ENCODE data around the gene GLYR1. TPM values are rescaled to one million over a fixed set of nuclear protein-coding genes. Genes with fewer than 3 reads are reported as not detected.
"Not testable (repeated sequence)": the region's sequence is repeated elsewhere in the genome, so short reads cannot be mapped to it uniquely, and the experiment has no call there.

GLYR1 gene
- total RNA-seq (2014; rRNA removed; shearing (Covaris generic)) = 42.4 and 45.8 TPM in 2 replicates
- polyA plus RNA-seq (2015; cell fraction: cytosol; rRNA removed) = 43.1 and 45.7 TPM in 2 replicates
- 73.0 and 85.7 TPM in 2 replicates for polyA plus RNA-seq (2015; cell fraction: nucleus; rRNA removed)

DNA sequence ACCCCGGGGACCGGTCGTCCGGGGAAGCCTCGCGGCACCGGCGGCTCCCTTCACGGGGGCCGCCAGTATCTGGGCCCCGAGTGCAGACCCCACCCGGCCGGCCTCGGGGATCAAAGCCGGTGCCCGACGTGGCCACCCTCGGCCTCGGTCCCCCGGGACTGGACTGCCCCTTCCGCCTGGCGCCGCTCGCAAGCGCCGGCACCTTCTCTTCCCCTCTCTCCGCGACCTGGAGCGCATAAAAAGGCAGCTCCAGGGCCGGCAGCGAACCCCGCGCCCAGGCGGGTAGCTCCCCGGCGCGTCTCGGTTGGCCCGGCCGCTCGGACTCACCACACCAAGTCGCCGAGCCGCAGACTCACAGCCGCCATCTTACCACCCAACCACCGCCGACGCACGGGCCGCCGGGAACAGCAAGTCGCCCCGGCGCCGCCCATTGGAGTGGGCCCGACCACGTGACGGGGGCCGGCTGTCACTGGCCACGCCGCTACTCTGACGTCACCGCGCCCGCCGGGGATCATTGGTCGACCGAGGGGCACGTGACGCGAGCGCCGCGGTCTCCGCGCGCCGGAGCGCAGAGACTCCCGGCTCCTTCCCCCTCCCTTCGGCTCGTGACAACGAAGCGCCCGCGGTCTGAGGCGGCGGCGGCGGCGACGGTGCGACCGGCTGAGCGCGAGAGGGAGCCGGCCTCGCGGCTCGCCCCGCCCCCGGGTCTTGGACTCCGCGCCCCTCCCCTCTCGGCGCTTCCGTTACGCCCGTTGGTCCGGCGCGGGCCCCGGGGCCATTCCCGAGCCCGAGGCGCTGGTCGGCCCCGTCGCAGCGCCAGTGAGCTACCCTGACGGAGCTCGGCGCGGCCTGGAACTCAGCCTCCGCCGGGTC lies at the start of gene GLYR1, which contains the start of gene UBN1:
Gene GLYR1, minus strand, starts transcription at position 388 of the 873 bp plus-strand sequence. Its CDS starts 23 bp downstream, at position 365.
Gene UBN1, plus strand, starts transcription at position 581 of the 873 bp plus-strand sequence. CDS start 5,437 bp downstream, outside the sequence.
- DNase-seq (ENCODE audit: low read depth) = peak; percentile 97

DNA sequence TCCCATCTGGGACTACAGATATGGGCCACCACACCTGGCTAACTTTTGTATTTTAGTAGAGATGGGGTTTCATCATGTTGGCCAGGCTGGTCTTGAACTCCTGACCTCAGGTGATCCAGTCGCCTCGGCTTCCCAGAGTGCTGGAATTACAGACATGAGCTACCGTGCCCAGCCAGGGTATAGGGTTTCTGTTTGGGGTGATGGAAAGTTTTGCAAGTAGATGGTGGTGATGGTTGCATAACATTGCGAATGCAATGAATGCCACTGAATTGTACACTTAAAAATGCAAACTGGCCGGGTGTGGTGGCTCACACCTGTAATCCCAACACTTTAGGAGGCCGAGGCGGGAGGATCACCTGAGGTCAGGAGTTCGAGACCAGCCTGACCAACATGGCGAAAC lies 49.7 kb upstream of the GLYR1 start:
- DNase-seq (ENCODE audit: low read depth) = not testable (repeated sequence)

DNA sequence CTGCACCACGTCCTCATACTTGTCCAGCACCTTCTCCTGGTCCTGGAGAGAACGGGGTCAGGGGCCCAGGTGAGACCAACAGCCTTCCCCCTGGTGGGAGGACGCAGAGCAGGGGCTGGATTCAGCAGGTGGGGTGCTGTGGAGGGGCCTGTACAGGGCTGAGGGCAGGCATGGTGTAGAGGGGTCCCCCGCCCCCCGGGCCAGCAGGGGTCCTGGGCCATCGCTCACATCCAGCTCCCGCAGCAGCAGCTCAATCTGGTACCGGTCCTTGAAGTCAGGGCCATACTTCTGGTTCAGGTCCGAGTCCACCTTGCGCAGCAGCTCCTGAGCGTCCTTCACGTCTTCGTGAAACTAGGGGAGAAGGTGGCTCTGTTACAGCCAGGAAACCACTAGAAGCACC lies 48.3 kb upstream of the GLYR1 start:
- DNase-seq (ENCODE audit: low read depth) = no peak

DNA sequence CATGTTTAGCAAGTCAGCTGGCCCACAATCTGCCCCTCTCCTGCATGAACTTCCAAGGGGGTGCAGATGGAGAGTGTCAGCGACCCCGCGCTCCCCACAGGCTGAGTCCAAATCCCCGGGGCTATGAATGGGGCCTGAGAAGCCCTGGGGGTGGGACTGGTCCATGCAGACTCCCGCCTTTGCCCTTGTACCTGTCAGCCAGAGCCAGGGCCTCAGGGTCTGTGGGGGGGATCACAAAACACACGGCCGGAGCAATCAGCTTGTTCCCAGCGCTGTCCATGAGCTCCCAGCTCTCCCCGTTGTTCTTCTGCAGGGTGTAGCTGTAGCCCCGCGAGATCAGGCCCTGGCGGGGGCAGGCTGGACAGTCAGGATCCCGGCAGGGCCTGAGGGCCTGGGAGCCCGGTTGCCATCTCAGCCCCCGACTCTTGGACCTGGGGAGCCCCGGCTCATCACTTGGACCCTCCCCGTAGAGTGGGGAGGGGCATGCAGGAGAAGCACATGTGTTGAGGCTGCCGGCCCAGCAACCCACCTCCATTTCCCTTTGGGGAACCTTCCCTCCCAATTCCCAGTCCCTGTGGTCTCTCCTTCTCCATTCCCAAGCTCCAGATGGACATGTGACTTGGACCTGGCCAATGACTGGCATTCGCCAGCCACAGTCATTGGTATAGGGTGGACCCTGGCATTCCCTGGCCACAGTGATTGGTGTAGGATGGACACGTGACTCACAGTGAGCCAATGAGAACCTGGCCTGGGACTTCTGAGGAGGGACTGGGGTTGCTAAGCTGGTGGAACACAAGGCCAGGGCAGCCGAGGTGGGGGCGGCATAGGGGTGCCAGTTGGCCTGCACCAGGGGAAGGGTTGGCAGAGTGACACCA lies 47.4 kb upstream of the GLYR1 start:
- peak; percentile 25 for DNase-seq (ENCODE audit: low read depth)

DNA sequence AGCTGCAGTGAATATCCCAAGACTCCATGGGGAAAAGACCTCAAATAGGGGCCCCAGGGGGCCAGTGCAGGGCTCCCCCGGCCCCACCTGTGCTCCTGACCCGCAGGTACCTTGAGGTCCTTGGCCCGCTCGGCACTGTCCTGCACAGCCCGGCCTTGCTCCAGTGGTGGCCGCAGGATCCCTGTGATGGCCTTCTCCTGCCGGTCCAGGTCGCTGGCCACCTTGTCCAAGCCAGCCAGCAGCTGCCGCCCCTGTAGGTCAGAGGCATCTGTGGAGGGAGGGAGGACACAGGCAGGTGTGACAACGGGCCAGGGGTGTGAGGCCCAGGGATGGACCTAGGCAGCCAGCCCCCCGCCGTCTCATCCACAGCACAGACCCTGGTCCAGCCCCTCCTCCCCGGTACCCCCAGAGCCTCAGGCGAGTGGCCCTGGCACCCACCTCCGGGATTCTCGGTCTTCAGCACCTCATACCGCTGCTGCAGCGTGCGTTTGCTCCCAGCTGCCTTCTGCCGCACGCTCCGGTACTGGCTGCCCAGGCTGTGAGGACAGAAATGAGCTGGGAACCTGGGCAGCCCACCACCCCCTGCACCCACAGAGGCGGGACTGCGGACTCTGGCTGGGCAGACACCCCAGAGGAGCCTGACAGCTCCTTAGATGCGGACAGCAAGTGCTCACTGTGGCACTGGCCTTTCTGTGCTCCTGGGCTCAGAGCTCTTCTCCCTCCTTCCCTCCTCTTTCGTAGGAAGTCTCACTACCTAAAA lies 46.2 kb upstream of the GLYR1 start:
- DNase-seq (ENCODE audit: low read depth) = no peak

DNA sequence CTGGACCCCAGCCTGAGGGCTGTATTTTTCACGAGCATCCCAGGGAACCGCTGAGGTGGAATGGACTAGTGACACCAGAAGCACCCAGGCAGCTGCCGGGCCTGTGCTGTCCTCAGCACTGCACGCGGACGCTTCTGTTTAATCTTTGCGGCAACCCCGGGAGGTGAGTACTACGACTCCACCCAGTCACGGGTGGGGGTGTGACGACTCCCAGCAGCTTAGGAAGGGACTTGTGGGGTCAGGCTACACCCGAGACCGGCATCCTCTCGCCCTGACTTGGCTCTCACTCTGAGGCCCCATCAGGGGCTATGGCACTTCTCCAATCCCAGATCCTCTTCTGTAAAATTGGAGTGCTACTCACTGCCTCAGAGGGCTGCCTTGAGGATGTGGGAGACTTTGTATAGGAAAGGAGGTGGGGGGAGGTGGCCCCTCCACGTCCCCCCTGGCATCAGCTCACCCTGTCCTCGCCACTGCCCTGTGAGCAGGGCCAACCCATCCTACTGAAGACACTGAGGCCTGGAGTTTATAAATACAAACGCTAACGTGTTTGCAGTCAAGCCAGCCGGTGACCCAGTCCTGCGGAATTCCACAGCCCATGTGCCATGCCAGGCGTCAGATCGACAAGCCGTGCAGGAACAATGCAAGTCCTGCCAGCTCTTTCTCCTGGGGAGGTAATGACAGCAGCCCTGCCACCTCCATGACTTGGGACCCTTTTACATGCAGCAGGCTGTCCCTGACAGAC lies 45.4 kb upstream of the GLYR1 start:
- DNase-seq (ENCODE audit: low read depth) = no peak

DNA sequence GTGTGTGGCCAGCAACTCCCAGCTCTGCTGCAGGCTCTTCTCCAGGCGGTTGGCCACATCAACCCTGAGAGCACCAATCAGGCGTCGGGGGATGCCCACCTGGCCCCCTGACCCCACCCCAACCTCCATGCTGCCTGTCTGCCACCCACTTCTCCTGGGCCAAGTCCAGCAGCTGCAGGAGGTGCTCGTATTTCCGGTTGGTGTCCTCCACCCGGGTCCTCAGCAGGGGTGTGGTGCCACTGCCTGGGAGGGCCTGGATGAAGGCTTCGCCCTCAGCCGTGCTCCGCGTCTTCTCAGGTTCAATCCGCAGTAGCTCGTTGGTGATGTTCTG lies 44.8 kb upstream of the GLYR1 start:
- no peak for DNase-seq (ENCODE audit: low read depth)

DNA sequence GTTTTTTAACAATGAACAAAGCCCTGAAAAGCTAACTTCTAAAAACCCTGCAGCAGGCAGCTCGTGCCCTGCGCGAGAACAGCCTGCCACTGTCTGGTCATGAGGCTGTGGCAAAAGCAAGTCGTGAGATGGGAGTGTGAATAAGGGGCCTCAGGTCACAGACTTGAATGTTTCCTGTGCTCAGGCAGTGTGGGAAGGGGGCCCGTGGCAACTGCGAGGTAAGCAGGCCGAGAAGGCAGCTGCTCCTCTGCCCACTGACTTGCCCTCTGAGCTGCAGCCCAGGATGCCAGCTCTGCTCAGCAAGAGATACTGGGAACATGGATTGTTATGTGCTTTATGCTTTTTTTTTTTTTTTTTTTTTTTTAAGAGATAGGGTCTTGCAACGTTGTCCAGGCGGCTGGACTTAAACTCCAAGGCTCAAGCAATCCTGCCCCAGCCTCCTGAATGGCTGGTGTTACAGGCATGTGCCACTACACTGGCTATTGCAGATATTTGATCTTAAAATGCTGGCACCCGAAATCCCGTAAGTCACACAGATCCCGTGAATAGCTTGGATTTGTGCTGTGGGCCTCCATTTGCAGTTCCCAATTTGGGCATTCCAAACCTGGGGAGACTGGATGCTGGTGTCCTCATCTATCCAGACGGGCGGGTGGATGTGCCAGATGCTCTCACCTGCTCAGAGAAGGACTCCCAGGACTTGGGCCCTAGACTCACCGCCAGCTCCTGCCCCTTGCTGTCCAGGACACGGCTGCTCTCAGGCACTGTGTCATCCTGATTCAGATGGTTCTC lies 44.2 kb upstream of the GLYR1 start:
- DNase-seq (ENCODE audit: low read depth) = no peak

DNA sequence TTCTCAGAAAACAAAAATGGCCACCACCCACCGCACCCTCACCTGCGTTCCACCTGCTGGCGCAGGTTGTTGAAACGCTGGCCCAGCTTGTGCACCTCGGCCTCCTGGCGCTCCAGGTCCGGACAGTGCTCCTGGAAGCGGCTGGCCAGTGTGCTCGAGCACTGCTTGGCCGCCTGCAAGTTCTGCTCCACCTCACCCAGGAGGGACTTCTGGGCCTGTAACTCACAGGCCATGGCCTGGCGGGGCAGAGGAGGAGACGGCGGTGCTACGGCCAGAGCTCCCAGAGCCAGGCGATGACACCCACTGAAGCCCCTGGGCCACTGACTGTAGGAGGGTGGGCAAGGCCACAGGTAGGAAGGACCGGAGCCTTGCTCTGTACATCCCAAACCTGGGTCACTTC lies 43.6 kb upstream of the GLYR1 start:
- DNase-seq (ENCODE audit: low read depth) = no peak

DNA sequence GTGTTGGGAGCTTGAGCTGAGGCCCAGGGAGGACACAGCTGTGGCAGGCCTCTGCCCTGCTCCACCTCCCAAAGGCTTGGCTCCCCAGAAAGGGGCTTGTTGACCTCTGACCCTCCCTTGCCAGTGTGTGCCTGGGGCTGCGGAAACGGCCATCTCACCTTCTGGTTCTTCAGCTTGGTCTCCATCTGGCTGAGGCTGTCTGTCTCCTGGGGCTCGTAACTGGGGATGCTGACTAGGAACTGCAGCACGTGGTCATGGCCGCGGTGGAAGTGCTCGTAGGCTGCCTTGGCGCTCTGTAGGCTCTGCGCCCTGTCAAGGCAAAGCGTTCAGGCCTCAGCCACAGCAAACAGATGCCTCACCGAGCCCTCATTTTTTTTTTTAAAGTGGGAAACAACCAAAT lies 42.9 kb upstream of the GLYR1 start:
- no peak for DNase-seq (ENCODE audit: low read depth)

DNA sequence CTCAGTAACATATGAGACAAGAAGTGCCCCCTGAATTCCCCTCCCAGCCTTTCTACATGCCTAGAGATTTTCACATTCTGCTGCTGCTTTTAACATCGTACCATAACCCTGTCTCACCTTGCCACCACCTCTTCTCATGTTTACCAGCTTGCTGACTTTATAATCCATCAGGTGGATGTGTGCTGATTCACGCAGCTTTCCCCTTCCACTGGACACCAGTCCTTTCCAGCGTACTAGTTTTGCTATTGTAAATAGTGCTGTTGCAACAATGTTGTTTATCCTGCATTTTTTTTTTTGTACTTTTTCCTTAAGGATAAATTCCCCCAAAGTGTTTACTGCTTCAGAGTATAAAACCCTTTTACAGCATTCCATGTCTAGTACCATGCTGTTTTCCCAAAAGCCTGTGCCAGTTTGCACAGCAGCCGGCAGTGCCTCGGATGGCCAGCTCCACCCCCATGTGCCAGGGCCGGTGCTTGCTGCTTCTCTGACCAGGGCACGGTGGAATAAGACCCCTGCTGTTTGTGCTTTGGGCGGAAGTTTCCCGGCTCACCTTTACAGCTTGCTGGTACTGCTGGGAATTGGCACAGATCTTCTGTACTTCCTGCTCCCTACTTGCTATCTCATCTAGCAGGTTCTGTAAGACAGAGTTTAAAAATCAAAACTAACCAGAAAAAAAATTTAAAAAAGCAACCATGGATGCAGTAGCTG lies 41.5 kb upstream of the GLYR1 start:
- no peak for DNase-seq (ENCODE audit: low read depth)

DNA sequence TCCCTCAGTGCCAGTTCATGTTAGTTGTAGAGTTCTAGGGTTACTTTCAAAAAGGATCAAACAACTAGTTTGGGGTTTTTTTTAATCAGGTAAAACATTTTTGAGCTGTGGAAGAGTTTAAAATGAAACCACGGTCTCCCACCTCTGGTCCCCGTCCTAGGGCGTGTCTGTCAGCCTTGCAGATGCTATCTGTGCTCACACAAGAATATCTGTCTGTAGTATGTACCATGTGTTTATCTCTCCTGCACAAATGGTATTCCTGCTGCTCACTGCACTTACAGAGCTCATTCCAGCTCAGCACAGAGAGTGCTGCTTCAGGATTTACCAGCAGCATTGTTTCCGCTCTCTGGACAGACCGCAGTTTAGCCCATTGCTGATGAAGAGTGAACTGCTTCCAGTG lies 39.1 kb upstream of the GLYR1 start:
- DNase-seq (ENCODE audit: low read depth) = no peak

DNA sequence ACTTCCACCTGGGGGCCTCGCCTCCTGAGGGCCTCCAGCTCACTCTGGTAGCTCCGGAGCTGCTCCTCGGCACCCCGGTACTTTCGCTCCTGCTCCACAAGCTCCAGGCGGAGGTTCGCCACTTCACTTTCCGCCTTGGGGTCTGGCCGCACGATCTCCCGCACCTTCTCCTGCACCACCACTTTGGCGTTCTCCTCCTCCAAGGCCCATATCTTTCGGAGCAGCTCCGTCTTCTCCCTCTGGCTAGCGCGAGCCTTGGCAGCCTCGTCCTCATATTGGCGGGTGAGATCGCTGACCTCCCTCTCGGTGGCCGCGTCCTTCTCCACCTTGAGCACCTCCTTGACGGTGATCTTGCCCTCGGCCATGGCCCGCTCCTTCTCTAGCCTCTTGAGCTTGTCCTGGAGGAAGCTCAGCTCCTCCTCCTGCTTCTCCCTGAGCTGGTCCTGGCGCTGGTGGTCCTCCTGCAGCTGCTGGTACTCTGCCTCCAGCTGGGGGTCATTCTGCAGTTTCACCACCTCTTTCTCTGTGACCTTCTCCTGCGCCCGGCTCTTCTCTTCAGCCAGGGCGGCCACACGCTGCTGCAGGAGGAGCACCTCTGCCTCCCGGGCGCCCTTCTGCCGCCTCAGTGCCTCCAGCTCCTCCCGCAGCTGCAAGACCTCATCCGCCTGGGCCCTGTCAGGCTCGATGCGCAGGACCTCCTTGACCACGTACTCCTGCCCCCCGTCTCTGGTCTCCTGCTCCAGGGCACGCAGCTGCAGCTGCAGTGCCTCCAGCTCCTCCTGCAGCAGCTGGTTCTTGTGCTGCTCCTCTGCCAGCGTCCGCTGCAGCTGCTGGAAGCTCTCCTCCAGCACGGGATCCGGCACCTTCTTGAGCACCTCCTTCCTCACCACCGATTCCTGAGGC lies 38.1 kb upstream of the GLYR1 start:
- no peak for DNase-seq (ENCODE audit: low read depth)

DNA sequence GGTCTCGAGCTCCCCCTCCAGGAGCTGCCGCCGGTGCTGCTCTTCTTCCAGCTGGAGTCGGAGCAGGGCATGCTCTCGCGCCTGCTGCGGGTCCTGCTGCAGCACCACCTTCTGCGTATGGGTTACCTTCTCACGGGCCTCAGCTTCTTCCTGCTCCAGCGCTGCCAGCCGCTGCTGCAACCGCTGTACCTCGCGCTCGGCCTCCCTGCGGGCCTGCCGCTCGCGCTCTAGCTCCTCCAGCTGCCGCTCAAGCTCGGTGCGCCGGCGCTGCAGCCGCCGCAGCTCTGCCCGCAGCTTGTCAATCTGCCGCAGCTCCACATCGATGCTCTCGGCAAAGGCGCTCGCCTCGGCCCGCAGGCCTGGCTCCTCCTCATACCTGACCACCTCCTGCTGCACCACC lies 37.1 kb upstream of the GLYR1 start:
- no peak for DNase-seq (ENCODE audit: low read depth)

DNA sequence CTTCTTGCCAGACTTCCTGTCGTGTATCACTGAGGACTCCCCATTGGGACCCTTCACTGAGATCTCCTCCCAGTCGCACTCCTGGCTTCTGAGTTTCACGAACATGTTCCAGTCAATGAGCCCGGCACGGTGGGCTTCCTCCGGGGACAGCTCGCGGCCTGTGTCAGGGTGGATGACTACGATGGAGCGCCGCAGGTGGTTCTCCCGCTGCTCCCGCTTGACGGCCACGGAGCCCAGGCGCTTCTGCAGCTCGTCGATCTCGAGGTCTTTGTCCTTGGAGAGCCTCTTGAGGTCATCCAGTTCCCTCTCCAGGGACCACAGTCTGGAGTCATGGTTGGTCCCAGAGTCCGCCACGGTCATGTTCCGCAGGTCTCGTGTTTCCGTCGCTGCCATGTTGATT lies 36.4 kb upstream of the GLYR1 start:
- DNase-seq (ENCODE audit: low read depth) = no peak

DNA sequence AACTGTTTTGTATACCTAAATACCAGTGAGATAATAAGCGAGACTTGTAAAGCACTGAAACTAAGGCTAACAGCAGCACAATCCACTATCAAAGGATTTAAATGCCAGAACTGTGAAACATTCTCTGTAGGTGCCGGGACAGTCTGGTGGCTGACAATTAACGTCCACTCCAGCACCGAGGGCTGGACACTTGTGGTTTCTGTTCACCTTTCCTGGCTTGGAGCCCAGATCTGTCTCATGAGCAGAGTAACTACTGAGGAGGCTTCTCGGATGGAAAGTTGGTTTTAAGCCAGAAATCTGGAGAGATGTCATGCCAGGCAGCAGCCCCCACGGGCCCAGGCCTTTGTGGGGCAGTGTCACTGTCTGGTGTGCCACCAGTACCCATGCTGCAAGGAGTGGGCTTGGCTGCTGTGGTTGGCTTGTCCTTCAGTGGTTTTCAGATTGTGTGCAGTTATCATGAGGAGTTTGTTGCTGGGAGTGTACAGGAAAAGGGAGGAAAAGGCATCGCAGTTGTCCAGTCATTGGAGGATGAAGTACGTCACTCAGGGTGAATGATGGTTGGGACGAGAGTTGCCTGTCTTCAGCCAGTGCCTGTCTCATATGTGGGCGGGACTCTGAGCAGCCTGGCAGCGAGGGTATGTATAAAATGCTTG lies 35.7 kb upstream of the GLYR1 start:
- DNase-seq (ENCODE audit: low read depth) = peak; percentile 91

DNA sequence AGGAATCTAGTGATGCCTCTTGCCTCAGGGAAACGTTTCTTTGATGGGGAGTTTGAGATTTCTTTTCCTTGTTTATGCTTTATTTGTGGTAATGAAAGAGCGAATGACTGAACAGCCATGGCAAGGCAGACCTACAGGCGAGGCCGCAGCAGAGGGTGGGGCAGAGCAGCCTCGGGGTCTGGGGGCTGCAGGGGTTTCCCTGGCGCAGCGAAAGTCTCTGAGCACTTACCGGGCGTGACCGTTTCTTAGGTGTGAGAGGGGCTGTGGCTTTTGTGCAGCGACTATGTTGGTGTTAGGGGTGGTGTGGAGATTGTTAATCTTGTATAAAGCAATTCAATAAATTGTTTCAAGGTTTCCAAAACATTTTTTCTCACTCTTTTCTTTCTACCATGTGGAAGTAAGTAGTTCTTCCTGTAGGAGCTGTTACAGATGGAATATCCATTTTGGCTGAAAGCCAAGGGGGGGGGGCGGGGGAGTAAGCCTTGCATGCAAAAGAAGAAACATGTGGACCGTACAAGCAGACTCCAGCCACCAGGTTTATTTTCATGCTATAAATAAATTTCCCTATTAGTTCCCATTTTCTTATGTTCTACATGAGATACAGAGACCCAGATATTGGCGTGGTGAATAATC lies 35.0 kb upstream of the GLYR1 start:
- DNase-seq (ENCODE audit: low read depth) = no peak
